HG03571 (cell line): ENCODE measurements around the gene PRR3.

Source experiments
- ATAC-seq: cut with Tn5 transposase; IDR thresholded peaks from one replicate; pipeline ENCODE4 v1.9.1; 2021; ENCODE audit not compliant: unreplicated experiment

Gene PRR3

DNA sequence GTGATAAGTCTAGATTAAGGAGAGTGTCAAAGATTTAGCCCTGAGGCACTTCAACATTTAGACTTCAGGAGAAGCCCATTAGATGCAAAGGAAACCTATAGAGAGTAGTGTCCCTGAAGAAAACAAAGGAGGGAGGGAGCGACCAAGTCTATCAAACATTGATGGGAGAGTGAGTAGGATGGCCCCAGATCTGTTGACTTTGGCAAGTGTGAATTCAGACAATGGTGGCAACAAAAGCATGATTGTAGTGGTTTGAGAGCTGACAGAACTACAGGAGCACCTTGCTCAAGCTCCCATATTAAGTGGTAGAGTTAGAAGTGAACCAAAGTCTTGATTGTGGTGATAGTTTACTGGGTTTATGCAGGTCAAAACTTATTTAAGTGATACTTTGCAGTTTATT is 13.2 kb downstream of the PRR3 start:
- ATAC-seq: no peak

GRCh38 chr6:30570740-30571074 is 13.6 kb downstream of the PRR3 start:
- ATAC-seq: peak; percentile 33

GRCh38 chr6:30571075-30571761 is 14.1 kb downstream of the PRR3 start, which contains the start of gene ABCF1:
TSS of gene ABCF1 (plus strand) at chr6:30571442. CDS start at chr6:30571488, 46 bp downstream.
- peak; percentile 85 for ATAC-seq

- ATAC-seq: no peak
Measured at GRCh38 chr6:30571762-30572082, 14.6 kb downstream of the PRR3 start.

- no peak for ATAC-seq
Measured at GRCh38 chr6:30572148-30572547, 15.1 kb downstream of the PRR3 start.

DNA sequence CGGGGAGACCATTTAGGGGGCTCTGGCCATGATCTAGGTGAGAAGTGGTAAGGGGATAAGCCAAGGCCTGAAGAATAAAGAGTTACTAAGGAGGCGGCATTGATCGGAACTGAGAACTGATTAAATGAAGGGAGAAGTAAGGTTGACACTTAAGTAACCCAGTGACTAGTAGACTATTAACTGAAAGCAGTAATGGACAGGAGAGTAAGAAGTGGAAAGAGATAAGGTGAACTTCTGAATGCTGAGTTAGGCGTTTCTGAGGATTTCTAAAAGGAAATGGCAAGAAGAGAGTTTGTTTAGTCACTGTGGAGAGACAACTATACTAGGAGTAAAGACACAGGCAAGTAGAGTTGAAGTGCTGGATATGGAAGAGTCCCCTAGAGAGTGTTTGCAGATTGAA is 16.0 kb downstream of the PRR3 start:
- no peak for ATAC-seq

GRCh38 chr6:30578051-30578450 is 21.0 kb downstream of the PRR3 start:
- ATAC-seq: no peak

DNA sequence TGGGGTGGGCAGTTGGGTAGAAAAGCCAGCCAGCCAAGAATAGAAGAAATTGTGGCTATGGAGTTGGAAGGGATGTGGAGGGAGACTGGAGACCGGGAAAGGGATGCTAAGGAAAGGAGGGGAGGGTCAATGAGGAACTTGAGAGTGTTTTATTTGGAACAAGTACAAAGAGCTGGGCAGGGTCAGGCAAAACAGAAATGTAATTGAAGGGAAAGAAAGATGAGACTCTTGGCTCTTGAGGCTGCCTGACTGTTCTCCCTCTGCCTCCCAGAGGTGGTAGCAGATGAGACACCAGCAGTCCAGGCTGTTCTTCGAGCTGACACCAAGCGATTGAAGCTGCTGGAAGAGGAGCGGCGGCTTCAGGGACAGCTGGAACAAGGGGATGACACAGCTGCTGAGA is 26.8 kb downstream of the PRR3 start:
- ATAC-seq: no peak

GRCh38 chr6:30589754-30590358 is 32.8 kb downstream of the PRR3 start:
- ATAC-seq: no peak

DNA sequence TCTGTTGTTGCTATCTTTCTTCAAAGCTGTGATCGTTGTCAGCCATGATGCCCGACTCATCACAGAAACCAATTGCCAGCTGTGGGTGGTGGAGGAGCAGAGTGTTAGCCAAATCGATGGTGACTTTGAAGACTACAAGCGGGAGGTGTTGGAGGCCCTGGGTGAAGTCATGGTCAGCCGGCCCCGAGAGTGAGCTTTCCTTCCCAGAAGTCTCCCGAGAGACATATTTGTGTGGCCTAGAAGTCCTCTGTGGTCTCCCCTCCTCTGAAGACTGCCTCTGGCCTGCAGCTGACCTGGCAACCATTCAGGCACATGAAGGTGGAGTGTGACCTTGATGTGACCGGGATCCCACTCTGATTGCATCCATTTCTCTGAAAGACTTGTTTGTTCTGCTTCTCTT is 33.4 kb downstream of the PRR3 start:
- ATAC-seq: no peak

- ATAC-seq: no peak
Measured at GRCh38 chr6:30591008-30591407, 33.9 kb downstream of the PRR3 start.

DNA sequence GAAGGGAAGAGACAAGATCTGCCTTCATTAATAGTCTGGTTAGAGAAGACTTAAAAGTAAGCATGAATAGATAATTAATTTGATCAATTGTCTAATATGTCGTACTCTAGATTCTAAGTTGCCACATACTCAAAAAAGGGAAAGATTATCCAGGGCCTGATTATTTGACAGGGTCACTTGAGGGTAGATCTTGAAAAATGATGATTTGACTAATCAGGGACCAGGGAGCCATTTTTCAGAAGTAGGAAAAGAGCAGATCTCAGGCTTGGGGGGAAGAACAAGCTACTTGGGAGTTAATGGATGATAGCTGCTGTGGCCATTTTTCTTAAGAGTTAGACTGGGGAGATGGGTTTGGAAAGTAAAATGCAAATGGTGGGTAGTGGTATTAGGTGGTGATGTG is 35.2 kb downstream of the PRR3 start:
- no peak for ATAC-seq

DNA sequence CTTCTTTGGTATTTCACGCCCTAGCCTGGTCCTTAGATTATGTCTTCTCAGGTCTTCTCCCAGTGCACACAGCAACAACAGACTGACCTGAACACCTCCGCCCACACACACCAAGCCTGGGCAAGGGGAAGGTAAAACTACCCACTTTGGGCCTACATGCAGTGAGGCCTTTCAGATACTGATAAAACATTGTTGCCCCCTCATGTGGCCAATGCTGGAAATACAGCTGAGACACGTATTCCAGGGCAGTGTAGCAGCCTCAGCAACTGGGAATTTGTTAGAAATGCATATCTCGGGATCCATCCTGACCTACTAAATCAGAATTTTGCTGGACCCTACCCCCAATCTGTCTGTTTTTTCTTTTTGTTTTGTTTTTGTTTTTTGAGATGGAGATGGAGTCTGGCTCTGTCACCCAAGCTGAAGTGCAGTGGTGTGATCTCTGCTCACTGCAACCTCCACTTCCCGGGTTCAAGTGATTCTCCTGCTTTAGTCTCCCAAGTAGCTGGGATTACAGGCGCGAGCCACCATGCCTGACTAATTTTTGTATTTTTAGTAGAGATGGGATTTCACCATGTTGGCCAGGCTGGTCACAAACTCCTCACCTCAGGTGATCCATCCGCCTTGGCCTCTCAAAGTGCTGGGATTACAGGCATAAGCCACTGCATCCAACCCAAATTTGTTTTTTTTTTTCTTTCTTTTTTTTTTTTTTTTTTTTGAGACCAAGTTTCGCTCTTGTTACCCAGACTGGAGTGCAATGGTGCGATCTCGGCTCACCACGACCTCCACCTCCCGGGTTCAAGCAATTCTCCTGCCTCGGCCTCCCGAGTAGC is 40.4 kb downstream of the PRR3 start:
- ATAC-seq: peak; percentile 55

DNA sequence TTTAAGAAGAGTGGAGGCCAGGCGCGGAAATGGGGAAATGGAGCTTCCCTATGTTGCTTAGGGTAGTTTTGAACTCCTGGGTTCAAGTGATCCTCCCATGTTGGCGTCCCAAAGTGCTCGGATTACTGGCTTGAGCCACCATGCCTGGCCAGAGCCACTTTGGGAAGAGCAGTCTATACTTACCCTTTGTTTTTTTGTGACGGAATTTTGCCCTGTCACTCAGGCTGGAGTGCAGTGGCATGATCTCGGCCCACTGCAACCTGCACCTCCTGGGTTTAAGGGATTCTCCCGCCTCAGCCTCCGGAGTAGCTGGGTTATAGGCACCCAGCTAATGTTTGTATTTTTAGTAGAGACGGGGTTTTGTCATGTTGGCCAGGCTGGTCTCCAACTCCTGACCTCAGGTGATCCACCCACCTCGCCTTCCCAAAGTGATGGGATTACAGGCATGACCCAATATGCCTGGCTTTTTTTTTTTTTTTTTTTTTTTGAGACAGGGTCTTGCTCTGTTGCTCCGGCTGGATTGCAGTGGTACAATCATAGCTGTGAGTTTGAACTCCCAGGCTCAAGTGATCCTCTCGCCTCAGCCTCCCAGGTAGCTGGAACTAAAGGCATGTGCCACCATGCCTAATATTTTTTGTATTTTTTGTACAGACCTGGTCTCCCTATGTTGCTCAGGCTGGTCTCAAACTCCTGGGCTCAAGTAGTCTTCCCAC is 42.0 kb downstream of the PRR3 start:
- no peak for ATAC-seq

DNA sequence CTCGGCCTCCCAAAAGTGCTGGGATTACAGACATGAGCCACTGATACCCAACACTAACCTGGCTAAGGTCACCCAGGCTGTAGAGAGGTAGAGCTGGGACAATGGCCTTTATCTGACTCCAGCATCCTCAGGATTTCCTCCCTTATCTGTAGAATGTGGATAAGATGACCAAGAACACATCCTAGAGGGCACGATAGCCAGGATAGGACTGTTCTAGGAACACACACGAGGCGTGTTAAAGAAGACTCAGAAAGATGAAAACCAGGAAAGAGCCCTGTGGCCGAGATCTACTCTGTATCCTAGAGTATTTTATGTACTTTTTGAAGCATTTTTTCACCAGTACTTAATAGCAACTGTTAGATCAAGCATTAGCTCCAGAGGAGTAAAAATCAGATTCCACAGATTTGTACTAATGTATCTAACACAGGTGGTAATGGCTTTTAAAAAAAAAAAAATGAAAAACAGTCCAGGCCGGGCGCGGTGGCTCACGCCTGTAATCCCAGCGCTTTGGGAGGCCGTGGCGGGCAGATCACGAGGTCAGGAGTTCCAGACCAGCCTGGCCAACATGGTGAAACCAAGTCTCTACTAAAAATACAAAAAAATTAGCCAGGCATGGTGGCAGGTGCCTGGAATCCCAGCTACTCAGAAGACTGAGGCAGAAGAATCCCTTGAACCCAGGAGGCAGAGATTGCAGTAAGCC is 42.7 kb downstream of the PRR3 start:
- no peak for ATAC-seq

DNA sequence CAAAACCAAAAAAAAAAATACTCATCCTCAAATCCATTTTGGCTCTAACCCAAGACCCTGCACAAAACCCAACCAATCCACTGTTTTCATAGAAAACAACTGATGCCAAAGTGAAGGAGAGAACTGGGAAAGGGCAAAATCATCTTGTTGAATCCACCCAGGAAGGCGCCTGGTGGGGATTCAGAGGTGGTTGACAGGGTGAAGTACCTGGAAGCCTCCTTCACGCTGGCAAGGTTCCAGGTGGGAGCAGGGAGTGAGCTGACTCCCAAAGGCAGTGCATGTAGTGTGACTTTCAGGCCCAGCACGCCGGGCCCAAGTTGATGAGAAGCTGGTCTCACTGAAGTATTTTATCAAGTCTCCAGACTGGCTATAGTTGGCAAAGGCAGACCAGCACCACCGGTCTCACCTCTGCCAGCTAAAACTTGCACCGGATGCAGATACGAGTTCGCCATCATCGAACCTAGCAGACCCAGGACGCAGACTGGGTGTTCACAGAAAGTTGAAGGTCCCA is 43.4 kb downstream of the PRR3 start:
- ATAC-seq: no peak

DNA sequence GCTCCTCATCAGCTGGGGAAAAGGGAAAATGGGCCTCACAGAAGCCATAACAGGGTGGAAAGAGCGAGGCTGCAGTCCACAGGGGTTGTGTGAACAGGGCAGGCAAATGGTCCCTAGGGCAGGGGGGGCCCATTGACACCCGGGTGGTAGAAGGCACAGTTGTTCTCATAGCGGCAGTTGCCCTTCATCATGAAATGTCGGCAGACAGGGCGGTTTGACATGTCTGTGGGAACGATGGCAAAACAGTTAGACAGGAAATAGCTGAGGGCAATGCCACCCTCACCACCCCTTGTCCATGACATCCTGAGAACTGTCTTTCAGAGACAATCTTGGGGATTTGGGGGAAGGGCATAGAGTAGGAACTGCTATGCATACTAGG is 44.3 kb downstream of the PRR3 start:
- ATAC-seq: no peak

DNA sequence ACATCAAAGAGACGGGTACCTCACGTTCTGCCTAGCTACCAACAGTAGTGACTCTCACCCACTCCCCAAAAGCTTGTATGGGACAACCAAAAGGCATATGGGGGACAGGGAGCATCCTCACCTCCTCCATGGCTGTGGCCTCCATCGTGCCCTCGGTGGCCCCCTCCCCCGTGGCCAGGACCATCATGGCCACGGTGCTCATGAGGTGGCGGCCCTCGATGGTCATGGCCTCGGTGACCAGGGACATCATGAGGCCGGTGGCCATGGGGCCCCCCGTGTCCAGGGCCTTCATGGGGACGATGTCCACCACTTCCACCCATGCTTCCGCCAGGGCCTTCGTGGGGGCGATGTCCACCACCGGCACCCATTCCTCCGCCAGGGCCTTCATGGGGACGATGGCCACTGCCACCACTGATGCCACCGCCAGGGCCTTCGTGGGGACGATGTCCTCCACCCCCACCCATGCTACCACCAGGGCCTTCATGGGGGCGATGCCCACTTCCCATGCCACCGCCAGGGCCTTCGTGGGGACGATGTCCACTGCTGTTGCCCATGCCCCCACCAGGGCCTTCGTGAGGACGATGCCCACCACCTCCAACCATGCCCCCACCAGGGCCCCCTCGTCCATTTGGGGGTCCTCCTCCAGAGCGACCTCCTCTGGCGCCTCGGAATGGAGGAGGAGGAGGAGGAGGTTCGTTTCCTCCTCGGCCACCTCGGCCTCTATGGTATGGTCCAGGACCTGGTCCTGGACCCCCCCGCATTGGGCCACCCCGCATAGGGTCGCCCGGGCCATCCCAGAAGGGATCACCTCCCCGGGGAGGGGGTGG is 44.9 kb downstream of the PRR3 start:
- no peak for ATAC-seq

DNA sequence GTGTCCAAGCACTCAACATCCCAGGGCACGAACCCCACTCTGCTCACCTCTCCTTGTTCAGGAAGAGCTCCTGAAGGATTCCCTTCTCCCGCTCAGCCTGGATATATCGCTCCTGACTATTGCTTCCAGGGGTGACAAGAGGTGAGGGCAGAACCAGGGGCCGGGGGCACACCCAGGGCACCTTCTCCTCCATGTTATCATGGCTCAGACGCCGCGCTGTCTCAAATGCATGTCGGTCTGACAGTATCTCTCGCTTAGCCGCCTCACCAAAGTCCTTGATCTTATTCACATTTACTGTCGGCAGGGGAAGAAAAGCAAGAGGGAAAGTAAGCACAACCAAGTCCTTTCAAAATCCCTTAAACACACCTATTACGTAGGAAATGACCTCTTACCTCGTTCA is 46.9 kb downstream of the PRR3 start:
- no peak for ATAC-seq

- no peak for ATAC-seq
Measured at GRCh38 chr6:30610065-30610464, 53.0 kb downstream of the PRR3 start.
